ENCODE measurements around the gene MYL12A. TPM values are rescaled to one million over a fixed set of nuclear protein-coding genes. Genes with fewer than 3 reads are reported as not detected.

MYL12A gene
- total RNA-seq, 1 experiment from 2014 or later = 810 TPM

DNA sequence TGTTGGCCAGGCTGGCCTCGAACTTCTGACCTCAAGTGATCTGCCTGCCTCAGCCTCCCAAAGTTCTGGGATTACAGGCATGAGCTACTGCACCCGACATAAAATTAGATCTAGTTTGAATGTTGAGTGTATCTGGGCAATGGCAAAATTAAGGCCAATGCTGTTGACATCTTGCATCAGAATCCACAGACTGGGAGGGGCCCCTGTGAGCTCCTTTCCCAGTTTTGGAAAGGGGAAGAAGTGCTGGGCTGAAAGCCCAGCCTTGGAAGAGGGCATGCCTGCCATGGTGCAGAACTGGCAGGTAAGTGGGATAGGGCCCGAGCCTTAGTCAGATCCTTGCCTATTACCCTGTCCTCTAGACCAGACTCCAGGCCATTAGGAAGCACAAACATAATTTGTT lies 23.4 kb upstream of the MYL12A start:
- DNase-seq (ENCODE audit: low read depth) = no peak

GRCh38 chr18:3225588-3225987 lies 22.0 kb upstream of the MYL12A start:
- no peak for DNase-seq (ENCODE audit: low read depth)

DNA sequence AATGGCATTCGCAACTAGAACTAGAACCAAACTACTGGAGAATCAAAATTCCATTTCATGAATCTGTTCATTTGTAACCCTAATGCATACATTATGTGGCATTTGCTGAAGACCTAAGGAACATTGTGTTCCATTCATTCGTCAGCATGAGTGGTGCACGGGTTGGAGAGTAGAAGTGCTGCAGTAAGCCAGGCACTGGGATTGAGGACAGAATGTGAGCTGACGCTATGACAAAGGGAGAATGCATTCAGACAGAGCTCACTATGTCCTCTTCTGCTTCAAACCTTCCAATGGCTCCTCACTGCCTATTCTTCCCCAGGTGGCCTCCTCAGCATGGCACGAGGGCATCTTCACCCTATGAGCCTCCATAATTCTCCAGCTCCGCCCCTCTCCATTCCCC lies 21.6 kb upstream of the MYL12A start:
- no peak for DNase-seq (ENCODE audit: low read depth)

- DNase-seq (ENCODE audit: low read depth) = peak; percentile 57
These were observed 16.9 kb upstream of the MYL12A start for GRCh38 chr18:3230401-3231334.

GRCh38 chr18:3233004-3233403 lies 14.6 kb upstream of the MYL12A start:
- no peak for DNase-seq (ENCODE audit: low read depth)

- DNase-seq (ENCODE audit: low read depth) = no peak
These were observed 14.0 kb upstream of the MYL12A start for GRCh38 chr18:3233433-3234168.

DNA sequence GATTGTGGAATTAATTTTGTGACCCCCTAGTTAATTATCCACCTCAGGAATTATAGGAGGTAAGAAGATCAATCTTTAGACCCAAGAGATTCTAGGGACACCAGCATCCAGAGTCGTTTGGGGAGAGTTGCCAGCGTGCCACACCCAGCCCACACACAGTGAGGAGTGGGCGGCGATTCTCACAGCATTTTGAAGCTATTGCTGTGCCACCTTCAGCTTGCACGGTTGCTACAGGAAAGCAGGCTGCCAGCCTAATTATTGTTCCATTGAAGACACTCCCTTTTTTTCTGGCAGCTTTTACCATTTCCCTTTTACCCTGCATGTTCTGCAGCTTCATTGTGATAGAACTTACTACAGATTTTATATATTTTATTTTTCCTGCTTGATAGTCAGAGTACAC lies 13.1 kb upstream of the MYL12A start:
- DNase-seq (ENCODE audit: low read depth) = no peak

GRCh38 chr18:3235846-3236245 lies 11.8 kb upstream of the MYL12A start:
- DNase-seq (ENCODE audit: low read depth) = no peak

GRCh38 chr18:3236470-3236869 lies 11.1 kb upstream of the MYL12A start:
- no peak for DNase-seq (ENCODE audit: low read depth)

DNA sequence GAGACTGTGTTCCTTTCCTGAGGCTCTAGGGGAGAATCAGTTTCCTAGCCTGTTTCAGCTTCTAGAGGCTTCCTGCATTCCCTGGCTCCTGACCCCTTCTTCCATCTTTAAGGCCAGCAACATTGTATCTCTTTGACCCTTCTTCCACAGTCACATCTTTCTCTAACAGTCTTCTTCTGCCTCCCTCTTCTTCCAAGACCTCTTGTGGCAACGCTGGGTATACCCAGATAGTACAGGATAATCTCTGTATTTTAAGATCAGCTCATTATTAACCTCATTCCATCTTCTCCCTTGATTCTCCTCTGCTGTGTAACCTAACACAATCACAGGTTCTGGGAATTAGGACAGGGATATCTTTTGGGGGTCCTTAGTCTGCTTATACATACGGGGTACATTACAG lies 8.9 kb upstream of the MYL12A start:
- DNase-seq (ENCODE audit: low read depth) = no peak

DNA sequence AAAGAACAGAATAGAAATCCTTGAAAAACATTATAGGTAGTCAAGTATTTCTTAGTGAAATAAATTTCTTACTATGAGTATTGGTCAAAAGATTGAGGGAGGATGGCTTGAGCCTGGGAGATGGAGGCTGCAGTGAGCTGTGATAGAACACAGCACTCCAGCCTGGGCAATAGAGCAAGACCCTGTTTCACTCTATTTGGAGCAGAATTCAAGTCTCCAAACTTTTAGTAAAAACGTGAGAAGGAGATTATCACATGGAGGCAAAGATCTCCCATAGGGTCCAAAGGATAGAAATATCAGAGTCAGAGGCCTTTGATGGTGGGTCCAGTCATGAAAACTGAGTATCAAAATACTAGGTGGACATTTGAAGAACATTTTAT lies 2.4 kb upstream of the MYL12A start:
- no peak for DNase-seq (ENCODE audit: low read depth)

- peak; percentile 85 for DNase-seq (ENCODE audit: low read depth)
These were observed 1.6 kb upstream of the MYL12A start for GRCh38 chr18:3245853-3246634.

GRCh38 chr18:3246635-3247239 lies 864 bp upstream of the MYL12A start:
- DNase-seq (ENCODE audit: low read depth) = no peak

DNA sequence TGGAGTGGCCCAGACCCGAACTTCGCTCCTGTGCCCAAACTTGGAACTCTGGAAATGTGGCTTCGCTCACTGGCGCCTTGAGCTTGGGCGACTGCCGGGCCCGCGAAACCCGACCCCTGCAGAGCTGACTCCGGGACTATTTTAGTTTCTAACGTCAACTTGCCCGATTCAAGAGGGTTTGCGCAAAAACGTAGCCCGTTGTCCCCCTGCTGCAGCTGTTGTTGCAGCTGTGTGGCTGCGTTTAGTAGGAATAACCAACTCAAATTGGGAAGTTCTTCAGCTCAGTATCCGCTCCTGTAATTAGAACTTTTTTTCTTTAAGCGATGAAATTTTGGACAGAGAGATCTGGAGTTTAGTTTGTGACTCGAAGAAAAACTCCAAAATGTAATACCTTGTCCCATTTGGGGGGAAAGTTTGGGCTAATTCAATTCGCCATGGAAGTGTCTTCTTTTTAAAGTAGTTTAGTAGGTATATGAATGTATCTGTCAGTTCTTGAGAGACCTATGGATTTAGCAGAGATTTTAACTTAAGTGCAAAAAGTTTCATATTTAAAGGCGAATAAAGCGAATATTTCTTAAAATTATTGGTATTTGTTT lies 559 bp downstream of the MYL12A start:
- DNase-seq (ENCODE audit: low read depth) = peak; percentile 40

- peak; percentile 68 for DNase-seq (ENCODE audit: low read depth)
These were observed 1.2 kb downstream of the MYL12A start for GRCh38 chr18:3248658-3249359.

DNA sequence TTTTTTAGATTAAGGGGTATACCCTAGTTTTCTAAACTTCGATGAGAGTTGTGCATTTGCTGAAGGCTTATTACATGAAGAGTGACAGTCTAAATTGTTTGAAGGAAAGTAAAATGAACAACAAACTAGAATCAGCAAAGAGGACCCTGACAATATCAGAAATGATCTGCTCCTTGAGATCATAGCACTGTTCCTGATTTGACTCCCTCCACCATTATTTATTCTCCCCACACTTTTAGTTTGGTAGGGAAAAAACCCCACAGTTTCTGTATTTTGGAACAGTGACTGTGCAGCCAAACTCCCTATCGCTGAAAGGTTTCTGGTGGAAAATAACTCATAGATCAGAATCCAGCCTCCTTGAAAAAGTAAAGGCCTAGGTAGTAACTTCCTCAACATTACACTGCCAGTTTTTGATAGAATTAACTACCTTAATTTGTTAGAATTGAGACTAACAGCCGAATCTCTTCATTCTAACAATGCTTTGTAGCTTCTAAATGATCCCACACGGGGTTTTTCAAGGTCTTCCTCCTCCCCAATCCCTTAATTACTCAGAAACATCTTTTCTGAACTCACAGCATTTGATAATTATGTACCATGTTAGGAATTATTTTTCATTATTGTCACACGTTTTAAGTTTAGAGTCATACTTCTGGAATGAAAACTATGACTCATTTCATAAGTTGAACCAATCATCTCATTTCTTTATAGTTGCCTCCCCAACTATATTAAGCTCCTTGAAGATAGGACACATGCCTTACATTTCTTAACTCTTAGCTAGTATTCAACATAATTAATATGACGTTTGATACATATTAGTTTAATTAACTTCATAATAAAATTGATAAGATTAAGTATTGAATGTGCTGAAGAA lies 2.9 kb downstream of the MYL12A start:
- DNase-seq (ENCODE audit: low read depth) = peak; percentile 76

- no peak for DNase-seq (ENCODE audit: low read depth)
These were observed 3.8 kb downstream of the MYL12A start for GRCh38 chr18:3251249-3251962.

DNA sequence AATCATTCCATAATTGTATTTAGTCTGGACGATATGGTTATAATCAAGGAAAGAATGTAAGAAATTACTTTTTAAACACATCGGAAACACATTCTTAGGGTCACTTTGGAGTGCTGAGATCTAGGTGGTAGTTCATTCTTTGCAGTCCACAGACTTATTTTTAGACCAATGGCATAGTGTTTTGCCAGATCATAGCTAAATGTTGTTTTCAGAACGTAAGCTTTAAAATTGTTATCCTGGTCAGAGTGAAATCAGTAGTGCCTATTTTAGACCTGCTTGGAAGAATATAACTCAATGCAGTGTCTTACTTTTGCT lies 4.3 kb downstream of the MYL12A start:
- no peak for DNase-seq (ENCODE audit: low read depth)

GRCh38 chr18:3252843-3253242 lies 5.2 kb downstream of the MYL12A start:
- DNase-seq (ENCODE audit: low read depth) = no peak

All from M059J (cell line).